Measurements from ENCODE around the gene NPIPB2. TPM values are rescaled to one million over a fixed set of nuclear protein-coding genes. Genes with fewer than 3 reads are reported as not detected.

Gene NPIPB2
- total and polyA plus RNA-seq, 11 donors, result 1.1 to 8.4 (median 2.7) TPM

DNA sequence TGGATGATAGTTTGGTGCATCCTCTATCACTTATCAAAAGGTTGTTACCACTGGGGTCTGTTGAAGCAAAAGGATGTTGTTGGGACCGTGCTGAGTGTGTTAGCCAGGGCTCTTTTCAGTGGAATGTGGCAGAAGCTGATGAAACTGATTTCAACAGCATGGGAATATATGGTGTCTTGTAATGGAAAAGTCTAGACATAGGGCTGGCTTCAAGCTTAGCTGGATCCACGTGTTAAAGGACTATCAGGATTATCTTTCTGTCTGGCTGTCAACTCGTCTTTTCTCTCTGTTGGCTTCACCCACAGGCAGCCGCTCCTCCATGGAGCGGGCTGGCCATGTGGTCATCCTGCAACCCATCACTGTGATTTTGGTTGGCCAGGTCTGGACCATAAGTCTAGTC, 43.4 kb upstream of the NPIPB2 start:
- WGBS, 4 donors, result 62 to 75% (median 71%) methylated on average over 4 to 5 of the region's 5 CpGs
- no peak for ATAC-seq

DNA sequence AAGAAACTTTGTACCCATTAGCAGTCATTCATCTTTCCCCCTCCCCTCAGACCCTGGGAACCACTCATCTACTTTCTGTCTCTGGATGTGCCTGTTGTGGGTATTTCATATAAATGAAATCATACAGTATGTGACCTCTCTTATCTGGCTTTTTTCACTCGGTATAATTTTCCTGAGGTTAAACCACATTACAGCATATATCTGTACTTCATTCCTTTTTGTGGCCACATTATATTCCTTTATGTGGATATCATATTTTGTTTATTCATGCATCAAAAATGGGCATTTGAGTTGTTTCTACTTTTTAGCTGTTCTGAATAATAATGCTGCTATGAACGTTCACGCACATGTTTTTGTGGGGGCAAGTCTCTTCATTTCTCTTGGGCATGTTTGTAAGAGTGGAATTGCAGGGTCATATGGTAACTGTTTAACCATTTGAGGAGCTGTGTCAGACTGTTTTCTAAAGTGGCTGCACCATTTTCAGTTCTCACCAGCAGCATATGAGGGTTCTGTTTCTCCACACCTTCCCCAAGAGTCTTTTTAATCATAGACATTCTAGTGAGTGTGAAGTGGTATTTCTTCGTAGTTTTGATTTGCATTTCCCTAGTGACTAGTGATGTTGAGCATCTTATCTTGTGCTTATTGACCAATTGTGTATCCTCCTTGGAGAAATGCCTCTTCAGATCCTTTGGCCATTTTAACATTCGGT, 38.4 kb upstream of the NPIPB2 start:
- Histone ChIP-seq H3K4me1 (peaks cover 0 to 24% (median 17%) of the 10 kb centered on the region in 12 donors), H3K4me3 (no peak overlapping the region), H3K36me3 (no peaks in the 10 kb centered on the region), H3K27ac (no peak overlapping the region), H3K27me3 (no peaks in the 10 kb centered on the region), H3K9me3 (no peaks in the 10 kb centered on the region)
- ATAC-seq (no peak), DNase-seq (no peak)
- intact Hi-C loops (cut with DNase I), result no loop called here
- no peak for TF ChIP-seq POLR2A (IDR thresholded peaks at IDR 0.05)
- TF ChIP-seq, protein P1, sequence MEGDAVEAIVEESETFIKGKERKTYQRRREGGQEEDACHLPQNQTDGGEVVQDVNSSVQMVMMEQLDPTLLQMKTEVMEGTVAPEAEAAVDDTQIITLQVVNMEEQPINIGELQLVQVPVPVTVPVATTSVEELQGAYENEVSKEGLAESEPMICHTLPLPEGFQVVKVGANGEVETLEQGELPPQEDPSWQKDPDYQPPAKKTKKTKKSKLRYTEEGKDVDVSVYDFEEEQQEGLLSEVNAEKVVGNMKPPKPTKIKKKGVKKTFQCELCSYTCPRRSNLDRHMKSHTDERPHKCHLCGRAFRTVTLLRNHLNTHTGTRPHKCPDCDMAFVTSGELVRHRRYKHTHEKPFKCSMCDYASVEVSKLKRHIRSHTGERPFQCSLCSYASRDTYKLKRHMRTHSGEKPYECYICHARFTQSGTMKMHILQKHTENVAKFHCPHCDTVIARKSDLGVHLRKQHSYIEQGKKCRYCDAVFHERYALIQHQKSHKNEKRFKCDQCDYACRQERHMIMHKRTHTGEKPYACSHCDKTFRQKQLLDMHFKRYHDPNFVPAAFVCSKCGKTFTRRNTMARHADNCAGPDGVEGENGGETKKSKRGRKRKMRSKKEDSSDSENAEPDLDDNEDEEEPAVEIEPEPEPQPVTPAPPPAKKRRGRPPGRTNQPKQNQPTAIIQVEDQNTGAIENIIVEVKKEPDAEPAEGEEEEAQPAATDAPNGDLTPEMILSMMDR (IDR thresholded peaks at IDR 0.05), result no peak
- WGBS, 4 donors, result 82 to 86% (median 83%) methylated on average over 5 of the region's 5 CpGs

More for the DNA sequence above, 43.4 kb upstream of the NPIPB2 start:
- Histone ChIP-seq H3K27ac (no peak overlapping the region), H3K9me3 (no peaks in the 10 kb centered on the region), H3K27me3 (no peaks in the 10 kb centered on the region), H3K36me3 (no peaks in the 10 kb centered on the region), H3K4me3 (no peak overlapping the region), H3K4me1 (peaks cover 0 to 12% (median 0%) of the 10 kb centered on the region in 12 donors)
- TF ChIP-seq, protein P1 (IDR thresholded peaks at IDR 0.05), result no peak
- TF ChIP-seq POLR2A (IDR thresholded peaks at IDR 0.05), result no peak
- DNase-seq, result no peak
- intact Hi-C loops (cut with DNase I), result no loop called here

DNA sequence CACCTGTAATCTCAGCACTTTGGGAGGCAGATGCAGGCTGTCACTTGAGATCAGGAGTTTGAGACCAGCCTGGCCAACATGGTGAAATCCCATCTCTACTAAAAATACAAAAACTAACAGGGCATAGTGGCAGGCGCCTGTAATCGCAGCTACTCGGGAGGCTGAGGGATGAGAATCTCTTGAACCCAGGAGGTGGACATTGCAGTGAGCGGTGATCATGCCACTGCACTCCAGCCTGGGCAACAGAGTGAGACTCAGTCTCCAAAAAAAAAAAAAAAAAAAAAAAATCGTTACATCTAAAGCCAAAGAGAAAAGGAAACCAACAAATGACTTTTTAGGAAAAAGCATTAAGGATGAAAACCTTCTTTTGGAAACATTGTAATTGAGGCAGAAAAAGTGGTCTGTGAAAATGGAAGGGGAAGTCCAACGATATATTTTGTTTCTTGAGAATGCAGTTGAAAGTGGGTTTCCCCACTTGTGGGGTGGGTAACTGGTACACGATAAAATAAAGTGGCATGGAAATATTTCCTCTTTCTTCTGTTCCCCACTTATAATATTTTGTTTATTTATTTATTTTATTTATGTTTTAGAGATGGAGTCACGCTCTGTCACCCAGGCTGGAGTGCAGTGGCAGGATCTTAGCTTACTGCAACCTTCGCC, 37.3 kb upstream of the NPIPB2 start:
- H3K36me3 ChIP-seq, result peaks cover 0 to 3% (median 0%) of the 10 kb centered on the region in 9 donors
- 83 to 90% (median 90%) methylated on average over 9 of the region's 9 CpGs for WGBS, 4 donors
- H3K27me3 ChIP-seq, result no peaks in the 10 kb centered on the region
- H3K4me1 ChIP-seq, result peaks cover 0 to 24% (median 17%) of the 10 kb centered on the region in 12 donors
- intact Hi-C loops (cut with DNase I), result loop anchor here in 8 of 10 donors (5.0 to 10.0 kb wide), 4 partner anchors 62 to 88 kb away; partner anchors contain the start of gene GSPT1 (in 1 of the 8)
- DNase-seq (no peak), ATAC-seq (no peak)
- no peaks in the 10 kb centered on the region for H3K9me3 ChIP-seq
- no peak overlapping the region for H3K27ac ChIP-seq
- H3K4me3 ChIP-seq, result no peak overlapping the region
- no peak for TF ChIP-seq POLR2A (IDR thresholded peaks at IDR 0.05)
- TF ChIP-seq, protein P1 (IDR thresholded peaks at IDR 0.05), result no peak

DNA sequence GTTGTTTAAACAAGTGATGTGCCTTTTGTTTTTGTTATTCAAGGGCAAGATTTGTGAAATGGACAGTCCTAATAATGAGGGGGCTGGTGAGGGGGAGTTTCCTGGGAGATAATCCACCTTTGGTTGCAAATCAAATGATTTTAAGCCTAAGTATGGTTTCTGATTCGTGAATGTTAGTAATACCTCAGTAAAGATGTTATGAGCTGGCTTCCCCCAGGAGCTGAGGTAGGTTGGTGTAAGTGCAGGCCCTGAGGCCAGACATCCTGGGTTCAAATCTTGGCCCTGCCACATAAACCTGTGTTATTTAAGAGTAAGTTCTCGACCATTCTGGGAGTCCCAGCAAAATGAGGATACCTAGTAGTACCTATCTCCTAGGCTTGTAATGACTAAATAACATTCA, 36.2 kb upstream of the NPIPB2 start:
- Histone ChIP-seq H3K4me3 (peak overlapping the region in 8 of 12 donors; percentile 83 to 100 (median 92)), H3K9me3 (no peaks in the 10 kb centered on the region), H3K36me3 (peaks cover 0 to 14% (median 0%) of the 10 kb centered on the region in 9 donors), H3K27ac (peak overlapping the region in 8 of 12 donors; percentile 22 to 92 (median 84)), H3K4me1 (peaks cover 0 to 24% (median 17%) of the 10 kb centered on the region in 12 donors), H3K27me3 (no peaks in the 10 kb centered on the region)
- no peak for TF ChIP-seq POLR2A (IDR thresholded peaks at IDR 0.05)
- TF ChIP-seq, protein P1 (IDR thresholded peaks at IDR 0.05), result no peak
- WGBS, 4 donors, result 83 to 94% (median 86%) methylated on average over 2 of the region's 2 CpGs
- intact Hi-C loops (cut with DNase I), result loop anchor here in 8 of 10 donors (5.0 to 10.0 kb wide), 4 partner anchors 61 to 89 kb away; partner anchors contain the start of gene GSPT1 (in 1 of the 8)
- DNase-seq, result no peak
- no peak for ATAC-seq

Measured in heart left ventricle (tissue), 16 donors.